HEK293T (cell line): ENCODE results near the gene SNX32.

Experiments used
- BHLHE40 ChIP-seq: fragments of 450-650 bp; IDR thresholded peaks from 2 replicates; pipeline ENCODE4 v1.6.1; 2016; ENCODE audit warnings: mild to moderate bottlenecking, moderate library complexity, borderline replicate concordance
- FOXA1 ChIP-seq: fragments of 450-650 bp; IDR thresholded peaks from 2 replicates; pipeline ENCODE4 v1.6.1; 2016; ENCODE audit warnings: mild to moderate bottlenecking
- FOXM1 ChIP-seq: fragments of 450-650 bp; IDR thresholded peaks from 2 replicates; pipeline ENCODE4 v1.6.1; 2017; ENCODE audit warnings: mild to moderate bottlenecking, borderline replicate concordance
- NFRKB ChIP-seq: fragments of 450-650 bp; IDR thresholded peaks from 2 replicates; pipeline ENCODE4 v1.6.1; 2016; ENCODE audit warnings: mild to moderate bottlenecking, moderate library complexity
- SP1 ChIP-seq: fragments of 450-650 bp; IDR thresholded peaks from 2 replicates; pipeline ENCODE4 v1.6.1; 2017
- SUZ12 ChIP-seq: fragments of 450-650 bp; IDR thresholded peaks from 2 replicates; pipeline ENCODE4 v1.6.1; 2016; ENCODE audit warnings: mild to moderate bottlenecking
- TARDBP ChIP-seq: fragments of 450-650 bp; IDR thresholded peaks from 2 replicates; pipeline ENCODE4 v1.6.1; 2016

DNA sequence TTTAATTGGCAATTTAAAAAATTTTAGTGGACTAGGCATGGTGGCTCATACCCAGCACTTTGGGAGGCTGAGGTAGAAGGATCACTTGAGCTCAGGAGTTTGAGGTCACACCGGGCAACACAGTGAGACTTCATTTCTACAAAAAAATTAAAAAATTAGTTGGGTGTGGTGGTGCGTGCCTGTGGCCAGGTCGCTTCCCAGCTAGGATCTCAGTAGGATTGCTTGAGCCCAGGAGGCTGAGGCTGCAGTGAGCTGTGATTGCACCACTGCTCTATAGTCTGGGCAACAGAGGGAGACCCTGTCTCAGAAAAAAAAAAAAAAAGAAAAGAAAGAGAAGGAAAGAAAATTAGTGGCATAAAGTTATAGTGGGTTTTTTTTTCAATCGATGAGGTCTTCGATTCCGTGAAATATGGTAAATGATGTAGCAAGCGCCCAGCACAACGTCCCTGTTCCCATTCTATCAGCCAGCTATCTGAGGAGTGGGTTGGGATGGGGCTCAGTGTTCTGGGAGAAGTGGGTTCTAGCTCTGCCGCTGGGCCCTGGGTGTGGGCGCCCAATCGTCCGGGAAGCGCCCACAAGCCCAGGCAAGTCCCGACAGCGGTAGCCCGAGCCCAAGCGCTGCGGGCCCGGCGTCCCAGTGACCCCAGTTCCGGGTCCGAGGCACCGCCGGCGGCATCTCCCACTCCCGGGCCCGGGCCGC lies 65.0 kb downstream of the SNX32 start:
- TF ChIP-seq TARDBP (no peak), FOXM1 (no peak), FOXA1 (no peak), SUZ12 (no peak), NFRKB (no peak), BHLHE40 (no peak), SP1 (no peak)
